ENCODE results near the gene KCMF1. TPM values are rescaled to one million over a fixed set of nuclear protein-coding genes. Genes with fewer than 3 reads are reported as not detected.

The KCMF1 gene
- total RNA-seq, 4 donors from 2014 or later: 65.0 to 89.7 (median 71.1) TPM

DNA sequence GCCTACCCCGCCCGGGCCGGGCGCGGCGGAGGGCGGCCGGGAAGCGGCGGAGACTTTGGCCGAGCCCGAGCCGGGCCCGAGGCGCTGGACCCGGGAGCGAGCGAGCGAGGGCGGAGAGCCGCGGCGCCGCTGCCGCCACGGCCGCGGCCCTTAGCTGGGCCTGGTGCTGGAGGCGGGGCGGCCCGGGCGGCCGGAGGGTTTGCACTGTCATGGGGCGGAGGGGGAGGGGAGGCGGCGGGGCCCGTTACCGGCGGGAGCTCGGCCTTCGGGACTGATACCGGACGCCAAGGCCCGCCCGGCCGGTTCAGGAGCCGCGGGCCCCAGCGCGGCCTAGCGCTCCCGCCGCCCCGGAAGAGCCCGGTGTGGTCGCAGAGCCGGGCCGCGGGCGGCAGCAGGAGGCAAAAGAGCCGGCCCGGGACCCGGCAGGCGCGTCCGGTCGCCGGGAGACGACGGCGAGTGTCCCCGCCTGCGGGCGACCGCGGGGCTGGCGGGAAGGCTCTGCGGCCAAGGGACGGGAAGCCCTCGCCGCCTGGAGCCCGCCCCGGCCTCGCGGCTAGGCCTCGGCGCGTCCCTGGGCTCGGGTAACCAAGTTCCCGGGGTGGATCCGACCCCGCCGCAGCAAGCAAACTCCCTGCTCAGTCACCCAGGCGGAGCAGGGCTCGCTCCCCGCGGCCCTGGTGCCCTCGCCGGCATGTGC, 697 bp downstream of the KCMF1 start:
- TF ChIP-seq, protein P1, sequence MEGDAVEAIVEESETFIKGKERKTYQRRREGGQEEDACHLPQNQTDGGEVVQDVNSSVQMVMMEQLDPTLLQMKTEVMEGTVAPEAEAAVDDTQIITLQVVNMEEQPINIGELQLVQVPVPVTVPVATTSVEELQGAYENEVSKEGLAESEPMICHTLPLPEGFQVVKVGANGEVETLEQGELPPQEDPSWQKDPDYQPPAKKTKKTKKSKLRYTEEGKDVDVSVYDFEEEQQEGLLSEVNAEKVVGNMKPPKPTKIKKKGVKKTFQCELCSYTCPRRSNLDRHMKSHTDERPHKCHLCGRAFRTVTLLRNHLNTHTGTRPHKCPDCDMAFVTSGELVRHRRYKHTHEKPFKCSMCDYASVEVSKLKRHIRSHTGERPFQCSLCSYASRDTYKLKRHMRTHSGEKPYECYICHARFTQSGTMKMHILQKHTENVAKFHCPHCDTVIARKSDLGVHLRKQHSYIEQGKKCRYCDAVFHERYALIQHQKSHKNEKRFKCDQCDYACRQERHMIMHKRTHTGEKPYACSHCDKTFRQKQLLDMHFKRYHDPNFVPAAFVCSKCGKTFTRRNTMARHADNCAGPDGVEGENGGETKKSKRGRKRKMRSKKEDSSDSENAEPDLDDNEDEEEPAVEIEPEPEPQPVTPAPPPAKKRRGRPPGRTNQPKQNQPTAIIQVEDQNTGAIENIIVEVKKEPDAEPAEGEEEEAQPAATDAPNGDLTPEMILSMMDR (IDR thresholded peaks at IDR 0.05; ENCODE audit: low read depth): no peak

DNA sequence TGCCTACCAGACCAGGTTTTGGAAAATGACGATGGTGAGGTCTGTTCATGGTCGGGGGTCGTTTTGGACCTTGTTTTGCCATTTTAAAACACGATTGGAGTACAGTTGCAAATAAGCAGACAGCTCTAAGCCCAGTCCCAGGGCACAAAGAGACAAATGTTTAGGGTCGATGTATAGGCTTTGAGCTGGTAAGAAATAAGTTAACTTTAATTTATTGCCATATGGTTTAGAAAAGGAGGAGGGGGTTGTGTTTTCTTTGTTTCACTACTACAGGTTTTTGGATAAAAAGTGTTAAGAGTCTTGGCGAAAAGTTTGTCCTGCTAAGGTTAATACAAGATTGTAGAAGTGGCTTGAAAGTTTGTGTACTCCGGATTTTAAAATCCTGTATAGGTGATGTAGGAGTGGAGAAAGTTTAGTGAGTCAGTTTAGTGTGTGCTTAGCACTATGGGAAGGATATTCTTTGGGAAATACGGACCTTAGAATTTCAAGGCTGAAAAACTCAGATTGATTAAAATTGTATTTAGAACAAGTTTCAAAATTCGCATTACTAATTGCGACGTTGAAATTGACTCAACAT, 1.3 kb downstream of the KCMF1 start:
- TF ChIP-seq, protein P1 (IDR thresholded peaks at IDR 0.05; ENCODE audit: low read depth): no peak

DNA sequence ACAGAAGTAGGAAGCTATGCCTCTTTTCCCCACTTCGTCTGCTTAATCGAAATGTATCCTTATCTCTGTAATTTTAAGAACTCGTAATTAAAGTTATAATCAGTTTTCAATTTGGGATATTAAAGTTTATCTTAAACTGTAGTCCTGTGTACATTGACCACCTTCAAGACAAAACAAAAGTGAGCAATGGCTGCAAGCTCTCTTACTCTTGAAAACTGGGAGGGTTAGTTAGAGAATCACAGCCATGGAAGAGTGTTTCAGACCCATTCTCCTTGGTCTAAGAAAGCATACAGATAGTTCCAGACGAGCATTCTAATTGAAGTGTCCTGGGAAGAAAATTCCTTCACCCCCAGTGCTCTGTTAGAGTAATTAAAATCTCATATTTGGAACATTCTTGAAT, 2.0 kb downstream of the KCMF1 start:
- TF ChIP-seq, protein P1 (IDR thresholded peaks at IDR 0.05; ENCODE audit: low read depth): no peak

DNA sequence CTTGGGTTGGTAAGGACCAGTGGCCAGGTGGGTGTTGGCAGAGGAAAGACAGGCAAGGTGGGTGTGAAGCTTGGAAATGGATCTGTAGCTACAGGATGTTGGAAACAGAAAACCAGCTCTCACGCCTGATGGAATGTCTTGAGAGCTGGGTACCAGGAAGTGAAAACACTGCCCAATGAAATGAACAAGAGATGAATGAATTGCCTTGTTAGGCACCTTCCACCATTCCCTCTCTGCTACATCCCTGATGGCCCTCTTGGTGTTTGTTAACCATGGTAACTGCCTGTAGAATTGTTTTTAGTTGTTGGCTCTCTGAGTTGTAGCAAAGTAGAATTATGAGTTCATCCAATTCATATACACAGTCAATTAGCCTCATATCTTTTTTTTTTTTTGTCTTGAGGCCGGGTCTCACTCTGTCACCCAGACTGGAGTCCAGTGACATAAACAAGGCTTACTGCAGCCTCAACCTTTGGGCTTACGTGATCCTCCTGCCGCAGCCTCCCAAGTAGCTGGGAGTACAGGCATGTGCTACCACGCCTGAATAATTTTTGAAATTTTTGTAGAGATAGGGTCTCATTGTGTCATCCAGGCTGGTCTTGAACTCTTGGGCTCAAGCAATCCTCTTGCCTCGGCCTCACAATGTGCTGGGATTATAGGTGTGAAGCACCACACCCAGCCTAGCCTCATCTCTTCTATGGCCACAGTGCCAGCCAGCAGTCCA, 9.5 kb downstream of the KCMF1 start:
- TF ChIP-seq, protein P1 (IDR thresholded peaks at IDR 0.05; ENCODE audit: low read depth): no peak

DNA sequence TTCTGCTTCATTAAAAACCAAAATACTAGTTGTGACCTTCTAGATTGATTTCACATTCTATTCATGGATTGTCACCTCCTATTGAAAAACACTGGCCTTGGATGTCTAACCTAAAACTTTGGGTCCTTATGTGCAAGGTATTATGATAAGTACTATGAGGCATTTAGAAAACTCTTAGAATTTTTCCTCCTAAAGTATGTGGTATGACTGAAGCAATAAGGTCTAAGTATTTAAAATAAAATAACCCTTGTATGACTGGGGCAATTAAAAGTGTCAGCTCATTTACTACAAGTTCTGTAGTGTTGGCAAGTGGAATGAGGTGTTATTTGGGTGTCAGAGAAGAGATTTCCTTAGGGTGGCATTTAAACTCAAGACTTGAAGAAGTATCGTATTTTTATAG, 15.1 kb downstream of the KCMF1 start:
- TF ChIP-seq, protein P1 (IDR thresholded peaks at IDR 0.05; ENCODE audit: low read depth): no peak

DNA sequence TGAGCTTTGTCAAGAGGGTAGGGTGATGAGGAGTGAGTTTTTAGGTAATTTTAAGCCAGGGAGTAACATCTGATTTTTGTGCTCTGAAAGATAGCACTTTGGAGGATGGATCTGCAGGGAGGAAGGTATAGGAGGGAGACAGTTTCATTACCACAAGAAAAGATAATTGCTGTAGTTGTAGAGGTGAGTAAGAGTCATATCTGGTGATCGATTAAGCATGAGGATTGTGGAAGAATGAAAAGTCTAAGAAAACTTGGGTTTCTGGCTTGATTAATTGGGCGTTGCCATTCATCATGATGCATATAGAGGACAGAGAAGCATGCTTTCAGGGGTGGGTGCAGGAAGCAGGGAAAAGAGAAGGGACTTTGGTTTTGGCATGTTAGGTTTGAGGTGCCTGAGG, 18.5 kb downstream of the KCMF1 start:
- TF ChIP-seq, protein P1 (IDR thresholded peaks at IDR 0.05; ENCODE audit: low read depth): no peak

DNA sequence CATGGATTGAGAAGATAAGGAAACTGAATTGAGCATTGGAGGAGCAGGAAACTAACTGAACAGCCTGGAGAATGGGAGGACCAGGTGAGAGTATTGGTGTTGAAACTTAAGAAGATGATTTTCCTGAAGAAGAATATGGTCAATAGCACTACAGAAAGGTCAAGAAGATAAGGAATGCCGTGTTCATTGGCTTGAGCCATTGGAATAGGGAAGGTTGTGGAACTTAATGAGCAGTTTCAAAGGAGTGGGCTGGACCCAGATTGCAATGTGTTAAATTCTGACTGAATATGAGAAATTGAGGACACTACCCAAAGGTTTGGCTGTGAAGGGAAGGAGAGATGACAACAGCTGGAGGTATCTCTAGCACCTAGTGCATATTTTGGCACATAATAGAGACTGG, 19.0 kb downstream of the KCMF1 start:
- TF ChIP-seq, protein P1 (IDR thresholded peaks at IDR 0.05; ENCODE audit: low read depth): no peak

All from subcutaneous adipose tissue (tissue), 4 donors.